ENCODE results near the gene RNF38. TPM values are rescaled to one million over a fixed set of nuclear protein-coding genes. Genes with fewer than 3 reads are reported as not detected.
"Not testable (repeated sequence)": the region's sequence is repeated elsewhere in the genome, so short reads cannot be mapped to it uniquely, and the experiment has no call there.

RNF38 gene
- total RNA-seq, 4 donors from 2014 or later, result 25.5 to 55.5 (median 32.0) TPM

GRCh38 chr9:36314740-36315139, 85.3 kb downstream of the RNF38 start:
- Histone ChIP-seq H3K36me3 (no peaks in the 10 kb centered on the region), H3K27me3 (no peaks in the 10 kb centered on the region), H3K4me1 (peaks cover 0 to 17% (median 0%) of the 10 kb centered on the region in 4 donors), H3K27ac (no peak overlapping the region), H3K9me3 (no peaks in the 10 kb centered on the region), H3K4me3 (no peak overlapping the region)
- no peak for TF ChIP-seq POLR2A (IDR thresholded peaks at IDR 0.05)
- no peak for TF ChIP-seq CTCF (IDR thresholded peaks at IDR 0.05)
- TF ChIP-seq EP300 (IDR thresholded peaks at IDR 0.05), result no peak
- no peak for DNase-seq (ENCODE audit: low spot score in 2 of 2)
- 90 to 94% methylated on average over 2 of the region's 2 CpGs for WGBS, 2 donors

- WGBS, 2 donors, result 49 to 54% methylated on average over 8 of the region's 8 CpGs
Measured at GRCh38 chr9:36306471-36307306, 93.4 kb downstream of the RNF38 start.

GRCh38 chr9:36304366-36304765, 95.7 kb downstream of the RNF38 start:
- 61 to 74% methylated on average over 2 of the region's 2 CpGs for WGBS, 2 donors
- not testable (repeated sequence) for H3K4me1 ChIP-seq; DNase-seq (ENCODE audit: low spot score in 2 of 2); H3K4me3 ChIP-seq; H3K9me3 ChIP-seq; H3K36me3 ChIP-seq; H3K27me3 ChIP-seq; H3K27ac ChIP-seq

More at GRCh38 chr9:36306471-36307306, 93.4 kb downstream of the RNF38 start:
- Histone ChIP-seq H3K9me3 (no peaks in the 10 kb centered on the region), H3K36me3 (no peaks in the 10 kb centered on the region), H3K4me1 (no peaks in the 10 kb centered on the region), H3K4me3 (no peak overlapping the region), H3K27ac (no peak overlapping the region), H3K27me3 (no peaks in the 10 kb centered on the region)
- TF ChIP-seq POLR2A (IDR thresholded peaks at IDR 0.05) (no peak), EP300 (IDR thresholded peaks at IDR 0.05) (no peak), CTCF (IDR thresholded peaks at IDR 0.05) (no peak)
- no peak for DNase-seq (ENCODE audit: low spot score in 2 of 2)

GRCh38 chr9:36301227-36301626, 98.8 kb downstream of the RNF38 start:
- Histone ChIP-seq H3K9me3 (no peaks in the 10 kb centered on the region), H3K36me3 (no peaks in the 10 kb centered on the region), H3K27ac (no peak overlapping the region), H3K27me3 (no peaks in the 10 kb centered on the region), H3K4me1 (peaks cover 0 to 12% (median 0%) of the 10 kb centered on the region in 4 donors), H3K4me3 (no peak overlapping the region)
- DNase-seq (ENCODE audit: low spot score in 2 of 2), result no peak
- TF ChIP-seq CTCF (IDR thresholded peaks at IDR 0.05), result no peak
- TF ChIP-seq POLR2A (IDR thresholded peaks at IDR 0.05), result no peak
- TF ChIP-seq EP300 (IDR thresholded peaks at IDR 0.05), result no peak
- 87 to 91% methylated on average over 5 of the region's 5 CpGs for WGBS, 2 donors

- Histone ChIP-seq H3K9me3 (no peaks in the 10 kb centered on the region), H3K27me3 (no peaks in the 10 kb centered on the region), H3K4me1 (peaks cover 0 to 13% (median 0%) of the 10 kb centered on the region in 4 donors), H3K27ac (no peak overlapping the region), H3K36me3 (peaks cover 0 to 5% (median 0%) of the 10 kb centered on the region in 3 donors), H3K4me3 (no peak overlapping the region)
- TF ChIP-seq CTCF (IDR thresholded peaks at IDR 0.05), result no peak
- no peak for TF ChIP-seq POLR2A (IDR thresholded peaks at IDR 0.05)
- TF ChIP-seq EP300 (IDR thresholded peaks at IDR 0.05), result no peak
- DNase-seq (ENCODE audit: low spot score in 2 of 2), result no peak
- 51 to 55% methylated on average over 3 of the region's 3 CpGs for WGBS, 2 donors
Measured at GRCh38 chr9:36298566-36298965, 101.5 kb downstream of the RNF38 start.
